Esophagus squamous epithelium (tissue), 5 donors: ENCODE measurements around the gene ERCC5. TPM values are rescaled to one million over a fixed set of nuclear protein-coding genes. Genes with fewer than 3 reads are reported as not detected.
A peak's percentile ranks its signal among the peaks of the same experiment; 100 is the strongest.

Experiments used
- DNase-seq: peaks from one replicate; lab custom pipeline; 2025; lab: John Stamatoyannopoulos, UW
- H3K27ac ChIP-seq, 4 donors: fragments of 200-600 bp; sonication (generic); one replicate each; pipeline ENCODE4 v1.5.1; 2016 to 2019; ENCODE audit warnings: mild to moderate bottlenecking in 1 of 4
- H3K27me3 ChIP-seq, 4 donors: fragments of 200-600 bp; sonication (generic); 1 replicate in 3 of 4; 2 replicates in 1 of 4; pipeline versions ENCODE4 v1.5.1 to v1.6.0; 2017 to 2021; ENCODE audit warnings: antibody characterized with exemption in 1 of 4
- H3K36me3 ChIP-seq, 3 donors: fragments of 200-600 bp; sonication (generic); one replicate each; pipeline ENCODE4 v1.5.1; 2016 to 2019
- H3K4me1 ChIP-seq, 3 donors: fragments of 200-600 bp; sonication (generic); one replicate each; pipeline ENCODE4 v1.5.1; 2017 to 2019
- H3K4me3 ChIP-seq, 4 donors: fragments of 200-600 bp; sonication (generic); 1 replicate in 3 of 4; 2 replicates in 1 of 4; pipeline ENCODE4 v1.5.1; 2016 to 2019; ENCODE audit warnings: mild to moderate bottlenecking in 2 of 4, moderate library complexity in 1 of 4
- H3K9me3 ChIP-seq, 3 donors: fragments of 200-600 bp; sonication (generic); one replicate each; pipeline ENCODE4 v1.5.1; 2016 to 2019
- POLR2A ChIP-seq, 4 donors: fragments of 450-650 bp; IDR thresholded peaks; one replicate each; pipeline ENCODE4 v1.6.1; 2017; ENCODE audit warnings: antibody characterized with exemption in 4 of 4, mild to moderate bottlenecking in 4 of 4, moderate library complexity in 3 of 4
- WGBS, 2 donors: methylation state at CpG; one replicate each; pipeline ENCODE4 v1.1.5; 2018; 5-methylcytosine and 5-hydroxymethylcytosine counted together
- intact Hi-C: fragments of 100-400 bp; cut with DNase I; formaldehyde crosslinking; loops from one replicate; pipeline ENCODE4 v1.15.0; 2022
- total RNA-seq, 4 donors: library from RNA; depleted of rRNA; stranded (reverse); fragments of >200 nt; gene quantifications; one replicate each; pipeline ENCODE4 v1.1.0, GENCODE V29; 2016
- TF ChIP-seq, protein P1 (sequence below), 6 experiments: fragments of 450-650 bp in 4 of 6; fragments of 200-600 bp in 2 of 6; sonication (generic) in 2 of 6; IDR thresholded peaks; one replicate each; pipeline ENCODE4 v1.5.1; 2016 to 2019; ENCODE audit warnings: antibody characterized with exemption in 6 of 6, mild to moderate bottlenecking in 4 of 6, moderate library complexity in 4 of 6
- donor health status: DM: yes; HTN: yes; CAD: no.

ERCC5 gene
- total RNA-seq, 4 donors from 2014 or later = 34.9 to 70.1 (median 48.3) TPM

DNA sequence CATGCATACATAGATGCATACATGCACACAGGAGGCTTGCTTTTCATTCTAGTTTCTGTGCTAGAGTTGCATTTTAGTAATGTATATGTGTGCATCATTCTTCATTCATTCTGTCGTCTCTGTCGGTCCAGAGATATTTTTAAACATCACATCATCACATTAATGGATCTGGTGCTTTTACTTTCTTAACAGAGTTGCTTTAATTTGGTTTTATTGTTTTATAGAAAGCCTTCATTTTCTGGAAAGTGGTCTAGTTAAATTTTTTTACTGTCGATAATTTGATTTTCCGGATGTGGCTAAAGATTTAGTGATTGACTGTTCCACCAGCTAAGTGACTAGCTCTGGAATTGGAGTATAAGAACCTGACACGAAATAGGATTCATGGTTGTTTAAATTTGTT is 30.0 kb upstream of the ERCC5 start:
- TF ChIP-seq, protein P1, sequence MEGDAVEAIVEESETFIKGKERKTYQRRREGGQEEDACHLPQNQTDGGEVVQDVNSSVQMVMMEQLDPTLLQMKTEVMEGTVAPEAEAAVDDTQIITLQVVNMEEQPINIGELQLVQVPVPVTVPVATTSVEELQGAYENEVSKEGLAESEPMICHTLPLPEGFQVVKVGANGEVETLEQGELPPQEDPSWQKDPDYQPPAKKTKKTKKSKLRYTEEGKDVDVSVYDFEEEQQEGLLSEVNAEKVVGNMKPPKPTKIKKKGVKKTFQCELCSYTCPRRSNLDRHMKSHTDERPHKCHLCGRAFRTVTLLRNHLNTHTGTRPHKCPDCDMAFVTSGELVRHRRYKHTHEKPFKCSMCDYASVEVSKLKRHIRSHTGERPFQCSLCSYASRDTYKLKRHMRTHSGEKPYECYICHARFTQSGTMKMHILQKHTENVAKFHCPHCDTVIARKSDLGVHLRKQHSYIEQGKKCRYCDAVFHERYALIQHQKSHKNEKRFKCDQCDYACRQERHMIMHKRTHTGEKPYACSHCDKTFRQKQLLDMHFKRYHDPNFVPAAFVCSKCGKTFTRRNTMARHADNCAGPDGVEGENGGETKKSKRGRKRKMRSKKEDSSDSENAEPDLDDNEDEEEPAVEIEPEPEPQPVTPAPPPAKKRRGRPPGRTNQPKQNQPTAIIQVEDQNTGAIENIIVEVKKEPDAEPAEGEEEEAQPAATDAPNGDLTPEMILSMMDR (IDR thresholded peaks at IDR 0.05) = no peak
- no peak for TF ChIP-seq POLR2A (IDR thresholded peaks at IDR 0.05)
- DNase-seq = no peak
- Histone ChIP-seq H3K36me3 (peaks cover 0 to 59% (median 3%) of the 10 kb centered on the region in 3 donors), H3K27me3 (no peaks in the 10 kb centered on the region), H3K4me3 (no peak overlapping the region), H3K9me3 (peaks cover 0 to 5% (median 0%) of the 10 kb centered on the region in 3 donors), H3K4me1 (no peaks in the 10 kb centered on the region), H3K27ac (no peak overlapping the region)
- intact Hi-C loops = no loop called here
- WGBS, 2 donors = 80 to 94% methylated on average over 5 of the region's 5 CpGs

DNA sequence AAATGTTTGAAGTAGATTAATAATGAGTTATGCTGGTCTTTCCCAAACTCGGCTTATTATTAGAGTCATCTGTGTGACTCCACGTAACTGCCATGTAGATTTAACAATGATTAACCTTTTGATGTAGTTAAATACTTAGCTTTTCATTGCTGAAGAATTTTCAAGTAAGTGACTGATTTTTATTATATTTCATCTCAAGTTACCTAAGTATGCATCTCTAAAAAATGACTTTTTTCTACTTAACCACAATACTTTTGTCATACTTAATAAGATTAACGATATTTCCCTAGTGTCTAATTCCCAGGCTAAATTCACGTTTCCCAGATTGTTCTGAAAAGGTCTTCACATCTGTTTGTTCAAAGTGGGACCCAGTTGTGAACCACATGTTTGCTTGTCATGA is 29.1 kb upstream of the ERCC5 start:
- no peak overlapping the region for H3K4me3 ChIP-seq
- DNase-seq = no peak
- H3K4me1 ChIP-seq = no peaks in the 10 kb centered on the region
- H3K36me3 ChIP-seq = peaks cover 0 to 59% (median 6%) of the 10 kb centered on the region in 3 donors
- TF ChIP-seq, protein P1 (IDR thresholded peaks at IDR 0.05) = no peak
- no peak for TF ChIP-seq POLR2A (IDR thresholded peaks at IDR 0.05)
- H3K27ac ChIP-seq = no peak overlapping the region
- intact Hi-C loops = no loop called here
- no peaks in the 10 kb centered on the region for H3K27me3 ChIP-seq
- no peaks in the 10 kb centered on the region for H3K9me3 ChIP-seq
- 88 to 93% methylated on average over 4 of the region's 4 CpGs for WGBS, 2 donors

DNA sequence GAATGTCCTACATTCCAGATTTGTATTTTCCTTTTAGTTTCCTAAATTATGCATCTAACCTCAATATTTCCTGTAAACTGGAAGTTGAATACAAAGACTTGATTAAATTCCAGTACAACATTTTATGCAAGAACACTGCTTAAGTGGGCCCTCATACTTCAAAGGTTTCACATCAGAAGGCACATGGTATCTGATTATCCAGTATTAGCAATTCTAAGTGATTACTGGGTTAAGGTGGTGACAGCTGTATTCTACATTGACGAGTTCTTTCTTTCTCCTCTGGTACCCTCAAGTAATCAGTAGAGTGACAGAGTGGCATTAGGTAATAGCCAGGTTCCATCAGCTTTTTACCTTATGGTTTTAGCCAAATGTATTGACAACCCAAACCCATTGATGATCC is 28.6 kb upstream of the ERCC5 start:
- intact Hi-C loops = no loop called here
- H3K27me3 ChIP-seq = no peaks in the 10 kb centered on the region
- DNase-seq = no peak
- no peak overlapping the region for H3K27ac ChIP-seq
- no peaks in the 10 kb centered on the region for H3K4me1 ChIP-seq
- no peaks in the 10 kb centered on the region for H3K9me3 ChIP-seq
- no peak overlapping the region for H3K4me3 ChIP-seq
- TF ChIP-seq POLR2A (IDR thresholded peaks at IDR 0.05) = no peak
- TF ChIP-seq, protein P1 (IDR thresholded peaks at IDR 0.05) = no peak
- WGBS, 2 donors = 100% methylated on average over 1 of the region's 1 CpG
- H3K36me3 ChIP-seq = peaks cover 4 to 62% (median 6%) of the 10 kb centered on the region in 3 donors

- no peaks in the 10 kb centered on the region for H3K27me3 ChIP-seq
- no peak overlapping the region for H3K27ac ChIP-seq
- no peak overlapping the region for H3K4me3 ChIP-seq
- DNase-seq = no peak
- H3K9me3 ChIP-seq = no peaks in the 10 kb centered on the region
- H3K4me1 ChIP-seq = no peaks in the 10 kb centered on the region
- intact Hi-C loops = no loop called here
- TF ChIP-seq POLR2A (IDR thresholded peaks at IDR 0.05) = no peak
- TF ChIP-seq, protein P1 (IDR thresholded peaks at IDR 0.05) = no peak
- H3K36me3 ChIP-seq = peaks cover 5 to 68% (median 6%) of the 10 kb centered on the region in 3 donors
These were observed 27.9 kb upstream of the ERCC5 start for GRCh38 chr13:102817907-102818306.

- Histone ChIP-seq H3K27me3 (no peaks in the 10 kb centered on the region), H3K9me3 (no peaks in the 10 kb centered on the region), H3K36me3 (peaks cover 5 to 78% (median 5%) of the 10 kb centered on the region in 3 donors), H3K4me3 (no peak overlapping the region), H3K4me1 (peaks cover 0 to 13% (median 0%) of the 10 kb centered on the region in 3 donors), H3K27ac (peak overlapping the region in 1 of 4 donors; percentile 37)
- no peak for DNase-seq
- TF ChIP-seq, protein P1 (IDR thresholded peaks at IDR 0.05) = no peak
- TF ChIP-seq POLR2A (IDR thresholded peaks at IDR 0.05) = no peak
- intact Hi-C loops = no loop called here
- 89 to 92% methylated on average over 4 of the region's 4 CpGs for WGBS, 2 donors
These were observed 20.4 kb upstream of the ERCC5 start for GRCh38 chr13:102825400-102825799.
